Naive thymus-derived CD4-positive, alpha-beta T cell (primary cell): ENCODE results near the gene YIPF1. TPM values are rescaled to one million over a fixed set of nuclear protein-coding genes. Genes with fewer than 3 reads are reported as not detected.

Experiments used
- ATAC-seq: fragments of 150-1000 bp; cut with Tn5 transposase; 2 replicates; pipeline ENCODE4 v1.10.0; 2021; ENCODE audit warnings: mild to moderate bottlenecking, moderate library complexity
- CTCF ChIA-PET: fragments of 350-600 bp; sonication (Branson Sonifier 250); formaldehyde crosslinking; loops from one replicate; lab custom pipeline; 2021; ENCODE audit warnings: antibody characterized with exemption; lab: Charles Lee
- POLR2A ChIA-PET: fragments of 350-600 bp; sonication (Branson Sonifier 250); formaldehyde crosslinking; loops from one replicate; lab custom pipeline; 2021; ENCODE audit warnings: antibody characterized with exemption, inconsistent platforms; lab: Charles Lee
- DNase-seq, 9 donors: peaks; one replicate each; pipeline versions ENCODE4 v3.0.0 to v3.0.0-alpha.2; 2020 to 2022; ENCODE audit warnings: mixed read lengths in 1 of 9
- H3K27ac ChIP-seq: one replicate; pipeline ENCODE4 v1.7.0; 2013; ENCODE audit warnings: mild to moderate bottlenecking, low read depth, low read length, moderate library complexity
- H3K27me3 ChIP-seq, 2 donors: one replicate each; pipeline ENCODE4 v1.7.0; 2013; ENCODE audit warnings: low read length in 2 of 2, mild to moderate bottlenecking in 2 of 2, moderate library complexity in 2 of 2; ENCODE audit not compliant: control insufficient read depth in 2 of 2, insufficient read depth in 2 of 2
- H3K36me3 ChIP-seq, 3 experiments: 1 replicate in 2 of 3; 2 replicates in 1 of 3; pipeline ENCODE4 v1.7.0; 2013; ENCODE audit warnings: low read length in 3 of 3, mild to moderate bottlenecking in 3 of 3, moderate library complexity in 1 of 3; ENCODE audit not compliant: insufficient read depth in 3 of 3, control insufficient read depth in 2 of 3
- H3K4me1 ChIP-seq, 2 donors: one replicate each; pipeline ENCODE4 v1.7.0; 2013; ENCODE audit warnings: low read length in 2 of 2, mild to moderate bottlenecking in 2 of 2, moderate library complexity in 1 of 2; ENCODE audit not compliant: control insufficient read depth in 2 of 2, insufficient read depth in 2 of 2
- H3K4me3 ChIP-seq: 2 replicates; pipeline ENCODE4 v1.7.0; 2013; ENCODE audit warnings: mild to moderate bottlenecking, low read length
- H3K9me3 ChIP-seq, 3 experiments: 1 replicate in 2 of 3; 2 replicates in 1 of 3; pipeline ENCODE4 v1.7.0; 2013; ENCODE audit warnings: low read length in 3 of 3; ENCODE audit not compliant: control insufficient read depth in 2 of 3
- H3K27ac Mint-ChIP-seq, 9 donors: one replicate each; pipeline ENCODE4 v1.8.0; 2020 to 2022; ENCODE audit warnings: mixed read lengths in 9 of 9, mild to moderate bottlenecking in 8 of 9, moderate library complexity in 5 of 9, inconsistent platforms in 2 of 9
- H3K27me3 Mint-ChIP-seq, 5 donors: one replicate each; pipeline ENCODE4 v1.8.0; 2021 to 2022; ENCODE audit warnings: mixed read lengths in 5 of 5, mild to moderate bottlenecking in 1 of 5
- H3K36me3 Mint-ChIP-seq, 5 donors: one replicate each; pipeline ENCODE4 v1.8.0; 2020 to 2022; ENCODE audit warnings: mixed read lengths in 5 of 5, mild to moderate bottlenecking in 3 of 5, inconsistent platforms in 1 of 5
- H3K4me1 Mint-ChIP-seq, 7 donors: one replicate each; pipeline ENCODE4 v1.8.0; 2020 to 2022; ENCODE audit warnings: mixed read lengths in 7 of 7, mild to moderate bottlenecking in 3 of 7, inconsistent platforms in 1 of 7
- H3K4me3 Mint-ChIP-seq, 10 donors: one replicate each; pipeline ENCODE4 v1.8.0; 2020 to 2022; ENCODE audit warnings: mild to moderate bottlenecking in 10 of 10, mixed read lengths in 10 of 10, moderate library complexity in 6 of 10, inconsistent platforms in 2 of 10
- H3K9me3 Mint-ChIP-seq, 11 donors: one replicate each; pipeline ENCODE4 v1.8.0; 2020 to 2022; ENCODE audit warnings: mixed read lengths in 11 of 11, mild to moderate bottlenecking in 4 of 11, inconsistent platforms in 1 of 11, moderate library complexity in 1 of 11
- intact Hi-C, 2 donors: fragments of 100-400 bp; cut with micrococcal nuclease; formaldehyde crosslinking; loops; one replicate each; pipeline ENCODE4 v1.15.1; 2023
- polyA plus RNA-seq, 2 donors: library from polyadenylated mRNA; unstranded; fragments of 300-500 nt; fragmentation: Illumina TruSeq; gene quantifications; one replicate each; pipeline ENCODE4 v1.2.3, GENCODE V29; 2021
- total RNA-seq, 6 experiments: library from RNA in 5 of 6; stranded (reverse) in 5 of 6; gene quantifications; 1 replicate in 5 of 6; 2 replicates in 1 of 6; pipeline ENCODE4 v1.2.3 and lab custom pipeline; 2021 to 2026

YIPF1 gene
- total and polyA plus RNA-seq, 7 experiments from 2014 or later: 10.5 to 27.4 (median 17.1) TPM

GRCh38 chr1:53862507-53862906, 27.1 kb downstream of the YIPF1 start:
- POLR2A ChIA-PET: interaction anchor here (0.6 to 2.2 kb wide), 2 partner anchors 11 to 97 kb away, joined by 3 to 10 read pairs; no protein-coding TSS in a partner anchor
- H3K4me3 Mint-ChIP-seq: no peak overlapping the region

GRCh38 chr1:53860967-53861411, 28.6 kb downstream of the YIPF1 start:
- no peaks in the 10 kb centered on the region for H3K4me1 ChIP-seq
- ATAC-seq: peak; percentile 86
- peaks cover 5 to 23% (median 7%) of the 10 kb centered on the region in 5 donors for H3K36me3 Mint-ChIP-seq

More at GRCh38 chr1:53862507-53862906, 27.1 kb downstream of the YIPF1 start:
- DNase-seq: no peak
- H3K9me3 ChIP-seq: no peaks in the 10 kb centered on the region
- no peak overlapping the region for H3K27ac ChIP-seq
- Mint-ChIP-seq H3K36me3 (peaks cover 0 to 23% (median 10%) of the 10 kb centered on the region in 5 donors), H3K9me3 (no peaks in the 10 kb centered on the region), H3K4me1 (peaks cover 0 to 9% (median 8%) of the 10 kb centered on the region in 7 donors), H3K27me3 (no peaks in the 10 kb centered on the region), H3K27ac (peak overlapping the region in 3 of 9 donors; percentile 36 to 51 (median 38))
- H3K27me3 ChIP-seq: no peaks in the 10 kb centered on the region
- no peaks in the 10 kb centered on the region for H3K4me1 ChIP-seq
- intact Hi-C loops: loop anchor here in 1 of 2 donors (10.0 kb wide), 1 partner anchor 942 kb away; the partner anchor contains the start of gene TTC22
- CTCF ChIA-PET: interaction anchor here (0.6 to 7.1 kb wide), 7 partner anchors 8 to 950 kb away, joined by 3 to 110 read pairs (median 6); no protein-coding TSS in a partner anchor
- ATAC-seq: no peak
- peaks cover 4 to 47% (median 6%) of the 10 kb centered on the region in 3 experiments for H3K36me3 ChIP-seq
- no peak overlapping the region for H3K4me3 ChIP-seq

GRCh38 chr1:53851571-53852285, 37.9 kb downstream of the YIPF1 start:
- DNase-seq (no peak), ATAC-seq (no peak)
- Mint-ChIP-seq H3K27me3 (peaks cover 0 to 2% (median 0%) of the 10 kb centered on the region in 5 donors), H3K27ac (peak overlapping the region in 1 of 9 donors; percentile 17), H3K9me3 (peaks cover 0 to 1% (median 0%) of the 10 kb centered on the region in 11 donors), H3K4me3 (no peak overlapping the region), H3K36me3 (peaks cover 14 to 47% (median 25%) of the 10 kb centered on the region in 5 donors), H3K4me1 (peaks cover 0 to 5% (median 0%) of the 10 kb centered on the region in 7 donors)
- Histone ChIP-seq H3K4me3 (no peak overlapping the region), H3K27ac (no peak overlapping the region), H3K4me1 (no peaks in the 10 kb centered on the region), H3K9me3 (no peaks in the 10 kb centered on the region), H3K36me3 (peaks cover 10 to 51% (median 13%) of the 10 kb centered on the region in 3 experiments), H3K27me3 (no peaks in the 10 kb centered on the region)
- POLR2A ChIA-PET: interaction anchor here (0.7 kb wide), 1 partner anchor 11 kb away, joined by 3 read pairs; no protein-coding TSS in a partner anchor
- intact Hi-C loops: no loop called here
- CTCF ChIA-PET: interaction anchor here (2.5 kb wide), 1 partner anchor 9 kb away, joined by 13 read pairs; no protein-coding TSS in a partner anchor

More at GRCh38 chr1:53860967-53861411, 28.6 kb downstream of the YIPF1 start:
- intact Hi-C loops: loop anchor here (1.0 to 10.0 kb wide), 7 partner anchors 88 to 949 kb away; partner anchors contain the start of gene TTC22 (in 1 of the 2)
- POLR2A ChIA-PET: interaction anchor here (1.1 to 2.2 kb wide), 4 partner anchors 85 to 98 kb away, joined by 3 to 10 read pairs (median 3); partner anchors contain the start of gene IFT25
- H3K4me1 Mint-ChIP-seq: peaks cover 0 to 9% (median 8%) of the 10 kb centered on the region in 7 donors
- no peaks in the 10 kb centered on the region for H3K9me3 Mint-ChIP-seq
- no peaks in the 10 kb centered on the region for H3K27me3 Mint-ChIP-seq
- Histone ChIP-seq H3K27ac (no peak overlapping the region), H3K4me3 (no peak overlapping the region), H3K9me3 (no peaks in the 10 kb centered on the region), H3K36me3 (peaks cover 9 to 53% (median 14%) of the 10 kb centered on the region in 3 experiments), H3K27me3 (no peaks in the 10 kb centered on the region)
- CTCF ChIA-PET: interaction anchor here (0.6 to 7.1 kb wide), 21 partner anchors 9 to 941 kb away, joined by 3 to 110 read pairs (median 5); partner anchors contain the start of genes IFT25, LRRC42 and TTC22
- H3K27ac Mint-ChIP-seq: peak overlapping the region in 3 of 9 donors; percentile 29 to 68 (median 34)
- H3K4me3 Mint-ChIP-seq: no peak overlapping the region
- DNase-seq: peak in 7 of 9 donors; percentile 43 to 63 (median 53)

GRCh38 chr1:53850082-53850673, 39.4 kb downstream of the YIPF1 start:
- H3K4me1 Mint-ChIP-seq: peaks cover 0 to 5% (median 0%) of the 10 kb centered on the region in 7 donors
- peaks cover 0 to 1% (median 0%) of the 10 kb centered on the region in 11 donors for H3K9me3 Mint-ChIP-seq
- peak overlapping the region in 1 of 9 donors; percentile 61 for H3K27ac Mint-ChIP-seq
- H3K4me3 ChIP-seq: no peak overlapping the region
- H3K36me3 ChIP-seq: peaks cover 3 to 35% (median 4%) of the 10 kb centered on the region in 3 experiments
- H3K9me3 ChIP-seq: no peaks in the 10 kb centered on the region
- no peaks in the 10 kb centered on the region for H3K27me3 ChIP-seq
- no peak overlapping the region for H3K27ac ChIP-seq
- intact Hi-C loops: no loop called here
- no peak overlapping the region for H3K4me3 Mint-ChIP-seq
- ATAC-seq: no peak
- POLR2A ChIA-PET: interaction anchor here (1.2 kb wide), 1 partner anchor 39 kb away, joined by 3 read pairs; the partner anchor contains the start of gene YIPF1
- no peaks in the 10 kb centered on the region for H3K4me1 ChIP-seq
- H3K36me3 Mint-ChIP-seq: peaks cover 10 to 34% (median 21%) of the 10 kb centered on the region in 5 donors
- peaks cover 0 to 6% (median 0%) of the 10 kb centered on the region in 5 donors for H3K27me3 Mint-ChIP-seq
- CTCF ChIA-PET: interaction anchor here (0.6 to 2.5 kb wide), 3 partner anchors 9 to 97 kb away, joined by 4 to 13 read pairs (median 6); no protein-coding TSS in a partner anchor
- no peak for DNase-seq

GRCh38 chr1:53847980-53848379, 41.6 kb downstream of the YIPF1 start:
- Mint-ChIP-seq H3K36me3 (peaks cover 5 to 24% (median 13%) of the 10 kb centered on the region in 5 donors), H3K4me3 (no peak overlapping the region), H3K9me3 (peaks cover 0 to 1% (median 0%) of the 10 kb centered on the region in 11 donors), H3K27ac (no peak overlapping the region), H3K4me1 (no peaks in the 10 kb centered on the region), H3K27me3 (peaks cover 0 to 6% (median 0%) of the 10 kb centered on the region in 5 donors)
- CTCF ChIA-PET: interaction anchor here (0.7 kb wide), 1 partner anchor 96 kb away, joined by 3 read pairs; no protein-coding TSS in a partner anchor
- POLR2A ChIA-PET: no interaction called here
- DNase-seq (no peak), ATAC-seq (no peak)
- Histone ChIP-seq H3K4me1 (no peaks in the 10 kb centered on the region), H3K36me3 (peaks cover 0 to 15% (median 0%) of the 10 kb centered on the region in 3 experiments), H3K4me3 (no peak overlapping the region), H3K9me3 (no peaks in the 10 kb centered on the region), H3K27me3 (no peaks in the 10 kb centered on the region), H3K27ac (no peak overlapping the region)
- intact Hi-C loops: no loop called here

GRCh38 chr1:53842347-53842746, 47.2 kb downstream of the YIPF1 start:
- Histone ChIP-seq H3K36me3 (peaks cover 0 to 9% (median 0%) of the 10 kb centered on the region in 3 experiments), H3K9me3 (no peaks in the 10 kb centered on the region), H3K4me3 (no peak overlapping the region), H3K27me3 (no peaks in the 10 kb centered on the region), H3K27ac (no peak overlapping the region), H3K4me1 (no peaks in the 10 kb centered on the region)
- Mint-ChIP-seq H3K4me1 (peaks cover 0 to 16% (median 12%) of the 10 kb centered on the region in 7 donors), H3K27ac (no peak overlapping the region), H3K9me3 (peaks cover 0 to 15% (median 4%) of the 10 kb centered on the region in 11 donors), H3K4me3 (no peak overlapping the region), H3K36me3 (peaks cover 0 to 4% (median 0%) of the 10 kb centered on the region in 5 donors), H3K27me3 (peaks cover 0 to 4% (median 0%) of the 10 kb centered on the region in 5 donors)
- ChIA-PET POLR2A (no interaction called here), CTCF (no interaction called here)
- DNase-seq (no peak), ATAC-seq (no peak)
- intact Hi-C loops: no loop called here
